Tibial nerve (tissue), 3 donors: ENCODE data around the gene SV2B.

ENCODE experiments used
- CTCF ChIP-seq, 5 experiments: fragments of 200-600 bp in 3 of 5; fragments of 450-650 bp in 2 of 5; sonication (generic) in 3 of 5; IDR thresholded peaks; one replicate each; pipeline ENCODE4 v1.5.1; 2016 to 2019; ENCODE audit warnings: antibody characterized with exemption in 5 of 5, mild to moderate bottlenecking in 3 of 5, moderate library complexity in 2 of 5
- POLR2A ChIP-seq, 2 donors: fragments of 450-650 bp; IDR thresholded peaks; one replicate each; pipeline ENCODE4 v1.6.1; 2017; ENCODE audit warnings: antibody characterized with exemption in 2 of 2, mild to moderate bottlenecking in 2 of 2, moderate library complexity in 2 of 2

- TF ChIP-seq POLR2A (IDR thresholded peaks at IDR 0.05) (no peak), CTCF (IDR thresholded peaks at IDR 0.05) (no peak)
Measured at GRCh38 chr15:91345736-91346135, 245.7 kb downstream of the SV2B start.
